CD4-positive, alpha-beta T cell (primary cell): Measurements from ENCODE around the gene PTTG1IP2. TPM values are rescaled to one million over a fixed set of nuclear protein-coding genes. Genes with fewer than 3 reads are reported as not detected.

Source experiments
- ATAC-seq: fragments of 200-7000 bp; cut with Tn5 transposase; one replicate; pipeline ENCODE4 v1.10.0; 2022; ENCODE audit warnings: mild to moderate bottlenecking; ENCODE audit not compliant: poor library complexity
- CTCF ChIA-PET: fragments of 350-600 bp; sonication (Branson Sonifier 250); formaldehyde crosslinking; loops from one replicate; lab custom pipeline; 2021; ENCODE audit warnings: antibody characterized with exemption, inconsistent platforms; lab: Charles Lee
- POLR2A ChIA-PET: fragments of 350-600 bp; sonication (Branson Sonifier 250); formaldehyde crosslinking; loops from one replicate; lab custom pipeline; 2021; ENCODE audit warnings: antibody characterized with exemption, inconsistent platforms; lab: Charles Lee
- DNase-seq, 14 experiments: peaks; one replicate each; pipeline ENCODE4 v3.0.0-alpha.2; 2013 to 2020; ENCODE audit warnings: mixed read lengths in 2 of 14
- H3K27ac ChIP-seq, 2 donors: one replicate each; pipeline versions ENCODE4 v1.5.1 to v1.7.0; 2013; ENCODE audit warnings: low read length in 2 of 2, low read depth in 1 of 2, mild to moderate bottlenecking in 1 of 2
- H3K27me3 ChIP-seq, 2 experiments: 1 replicate in 1 of 2; 2 replicates in 1 of 2; pipeline versions ENCODE4 v1.6.1 to v1.7.0; 2013; ENCODE audit warnings: low read length in 2 of 2, control low read depth in 1 of 2, mild to moderate bottlenecking in 1 of 2, moderate library complexity in 1 of 2; ENCODE audit not compliant: insufficient read depth in 2 of 2, control insufficient read depth in 1 of 2
- H3K36me3 ChIP-seq: one replicate; pipeline ENCODE4 v1.6.1; 2013; ENCODE audit warnings: low read length, control low read depth; ENCODE audit not compliant: insufficient read depth
- H3K4me1 ChIP-seq: one replicate; pipeline ENCODE4 v1.6.1; 2013; ENCODE audit warnings: low read length, control low read depth; ENCODE audit not compliant: insufficient read depth
- H3K4me3 ChIP-seq: one replicate; pipeline ENCODE4 v1.5.1; 2013; ENCODE audit warnings: mild to moderate bottlenecking, low read length, moderate library complexity
- H3K9me3 ChIP-seq, 2 experiments: 1 replicate in 1 of 2; 2 replicates in 1 of 2; pipeline versions ENCODE4 v1.6.1 to v1.7.0; 2013; ENCODE audit warnings: low read length in 2 of 2, mild to moderate bottlenecking in 2 of 2, control low read depth in 1 of 2, moderate library complexity in 1 of 2; ENCODE audit not compliant: control insufficient read depth in 1 of 2, insufficient read depth in 1 of 2
- H3K27ac Mint-ChIP-seq: one replicate; pipeline ENCODE4 v1.8.0; 2020; ENCODE audit warnings: mixed read lengths
- H3K27me3 Mint-ChIP-seq: one replicate; pipeline ENCODE4 v1.8.0; 2021; ENCODE audit warnings: mixed read lengths
- H3K36me3 Mint-ChIP-seq: one replicate; pipeline ENCODE4 v1.8.0; 2021; ENCODE audit warnings: low read depth, mixed read lengths
- H3K4me1 Mint-ChIP-seq: one replicate; pipeline ENCODE4 v1.8.0; 2021; ENCODE audit warnings: low read depth, mixed read lengths
- H3K4me3 Mint-ChIP-seq: one replicate; pipeline ENCODE4 v1.8.0; 2020; ENCODE audit warnings: mild to moderate bottlenecking, mixed read lengths
- H3K9me3 Mint-ChIP-seq: one replicate; pipeline ENCODE4 v1.8.0; 2020; ENCODE audit warnings: mixed read lengths
- intact Hi-C, 2 experiments: fragments of 100-400 bp; cut with DNase I in 1 of 2; cut with micrococcal nuclease in 1 of 2; formaldehyde crosslinking; loops; one replicate each; pipeline versions ENCODE4 v1.15.1 to v1.9.0; 2023 to 2025; cut with DNase I, micrococcal nuclease
- total RNA-seq, 174 experiments: library from RNA in 2 of 174; stranded (reverse) in 2 of 174; gene quantifications; one replicate each; pipeline ENCODE4 v1.2.3 and lab custom pipeline; 2021 to 2026
- TF ChIP-seq, protein P1 (sequence below): fragments of 200-600 bp; IDR thresholded peaks from one replicate; pipeline ENCODE4 v1.8.0; 2022; ENCODE audit warnings: antibody characterized with exemption, mild to moderate bottlenecking

PTTG1IP2 gene
- total RNA-seq, 2 experiments from 2014 or later: not detected

DNA sequence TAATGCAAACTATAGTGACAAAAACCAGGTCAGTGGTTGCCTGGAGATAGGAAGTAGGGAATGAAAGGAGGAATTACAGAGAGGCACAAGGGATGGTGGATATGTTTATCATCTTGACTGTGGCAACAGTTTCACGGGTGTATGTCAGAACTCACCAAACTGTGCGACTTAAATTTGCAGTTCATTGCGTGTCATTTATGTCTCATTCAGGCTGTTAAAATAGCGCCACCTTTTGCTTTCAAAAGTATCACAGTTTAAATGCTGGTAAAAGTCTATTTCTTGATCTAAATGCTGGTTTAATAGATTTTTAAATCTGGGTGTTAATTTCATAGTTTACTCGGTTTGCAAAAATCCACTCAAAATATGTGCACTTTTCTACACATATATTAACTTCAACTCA, 51.0 kb downstream of the PTTG1IP2 start:
- H3K9me3 ChIP-seq: no peaks in the 10 kb centered on the region
- no peak for ATAC-seq
- ChIA-PET CTCF (no interaction called here), POLR2A (no interaction called here)
- H3K27me3 ChIP-seq: no peaks in the 10 kb centered on the region
- Mint-ChIP-seq H3K4me3 (no peak overlapping the region), H3K9me3 (no peaks in the 10 kb centered on the region), H3K27me3 (peaks cover 5% of the 10 kb centered on the region), H3K27ac (no peak overlapping the region), H3K4me1 (no peaks in the 10 kb centered on the region), H3K36me3 (no peaks in the 10 kb centered on the region)
- DNase-seq: no peak
- H3K27ac ChIP-seq: no peak overlapping the region
- TF ChIP-seq, protein P1, sequence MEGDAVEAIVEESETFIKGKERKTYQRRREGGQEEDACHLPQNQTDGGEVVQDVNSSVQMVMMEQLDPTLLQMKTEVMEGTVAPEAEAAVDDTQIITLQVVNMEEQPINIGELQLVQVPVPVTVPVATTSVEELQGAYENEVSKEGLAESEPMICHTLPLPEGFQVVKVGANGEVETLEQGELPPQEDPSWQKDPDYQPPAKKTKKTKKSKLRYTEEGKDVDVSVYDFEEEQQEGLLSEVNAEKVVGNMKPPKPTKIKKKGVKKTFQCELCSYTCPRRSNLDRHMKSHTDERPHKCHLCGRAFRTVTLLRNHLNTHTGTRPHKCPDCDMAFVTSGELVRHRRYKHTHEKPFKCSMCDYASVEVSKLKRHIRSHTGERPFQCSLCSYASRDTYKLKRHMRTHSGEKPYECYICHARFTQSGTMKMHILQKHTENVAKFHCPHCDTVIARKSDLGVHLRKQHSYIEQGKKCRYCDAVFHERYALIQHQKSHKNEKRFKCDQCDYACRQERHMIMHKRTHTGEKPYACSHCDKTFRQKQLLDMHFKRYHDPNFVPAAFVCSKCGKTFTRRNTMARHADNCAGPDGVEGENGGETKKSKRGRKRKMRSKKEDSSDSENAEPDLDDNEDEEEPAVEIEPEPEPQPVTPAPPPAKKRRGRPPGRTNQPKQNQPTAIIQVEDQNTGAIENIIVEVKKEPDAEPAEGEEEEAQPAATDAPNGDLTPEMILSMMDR: no peak
- H3K4me3 ChIP-seq: no peak overlapping the region
- no peaks in the 10 kb centered on the region for H3K4me1 ChIP-seq
- no peaks in the 10 kb centered on the region for H3K36me3 ChIP-seq
- intact Hi-C loops: no loop called here

DNA sequence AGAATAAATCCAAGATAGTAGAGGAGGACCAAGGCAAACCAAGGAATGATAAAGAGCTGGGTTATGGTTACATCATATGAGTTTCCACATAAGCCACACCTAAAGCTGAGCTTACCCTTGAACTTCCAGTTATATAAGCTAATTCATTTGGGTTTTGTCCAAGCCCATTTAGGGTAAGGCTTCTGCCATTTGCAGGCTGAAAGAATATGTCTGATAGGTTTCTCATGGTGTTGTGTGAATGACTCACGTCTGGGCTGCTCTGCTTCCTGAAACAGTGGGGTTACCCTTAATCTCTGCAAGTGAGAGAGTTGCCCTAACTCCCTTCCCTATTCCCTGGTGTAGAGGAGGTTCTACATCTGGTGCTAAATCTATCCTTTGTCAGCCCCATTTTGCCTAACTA, 60.8 kb downstream of the PTTG1IP2 start:
- Mint-ChIP-seq H3K36me3 (no peaks in the 10 kb centered on the region), H3K27me3 (peaks cover 15% of the 10 kb centered on the region), H3K4me1 (no peaks in the 10 kb centered on the region), H3K27ac (no peak overlapping the region), H3K4me3 (no peak overlapping the region), H3K9me3 (peaks cover 2% of the 10 kb centered on the region)
- DNase-seq: peak in 2 of 14 experiments; percentile 16 to 53
- Histone ChIP-seq H3K27ac (no peak overlapping the region), H3K9me3 (no peaks in the 10 kb centered on the region), H3K4me3 (no peak overlapping the region), H3K27me3 (peaks cover 0 to 4% of the 10 kb centered on the region in 2 experiments), H3K4me1 (no peaks in the 10 kb centered on the region), H3K36me3 (no peaks in the 10 kb centered on the region)
- POLR2A ChIA-PET: no interaction called here
- no peak for ATAC-seq
- intact Hi-C loops: no loop called here
- CTCF ChIA-PET: no interaction called here
- TF ChIP-seq, protein P1: no peak

DNA sequence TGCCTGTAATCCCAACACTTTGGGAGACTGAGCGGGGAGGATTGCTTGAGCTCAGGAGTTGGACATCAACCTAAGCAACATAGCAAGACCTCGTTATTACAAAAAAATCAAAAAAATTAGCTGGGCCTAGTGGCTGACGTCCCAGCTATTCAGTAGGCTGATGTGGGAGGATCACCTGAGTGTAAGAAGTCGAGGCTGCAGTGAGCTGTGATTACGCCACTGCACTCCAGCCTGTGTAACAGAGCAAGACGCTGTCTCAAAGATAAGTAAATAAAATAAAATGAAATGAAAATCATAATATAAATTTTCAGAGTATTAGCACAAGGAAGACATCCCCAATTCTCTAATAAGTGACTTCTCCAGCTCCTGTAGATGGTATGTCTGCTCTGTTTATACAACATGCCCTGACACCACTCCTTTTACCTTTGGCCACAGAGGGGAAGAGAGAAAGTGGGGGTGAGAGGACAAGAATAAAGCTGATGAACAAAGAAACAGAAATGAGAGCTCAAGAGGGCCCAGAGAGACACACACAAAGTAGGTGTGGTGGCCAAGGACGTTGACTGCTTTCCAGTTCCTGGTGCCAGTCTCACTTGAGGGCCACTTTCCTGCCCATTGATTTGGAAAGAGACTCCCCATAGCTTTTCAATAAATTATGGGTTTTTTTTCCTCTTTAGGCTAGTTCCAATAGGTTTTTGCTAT, 62.9 kb downstream of the PTTG1IP2 start:
- Mint-ChIP-seq H3K36me3 (no peaks in the 10 kb centered on the region), H3K27ac (no peak overlapping the region), H3K27me3 (peaks cover 10% of the 10 kb centered on the region), H3K4me3 (no peak overlapping the region), H3K4me1 (no peaks in the 10 kb centered on the region), H3K9me3 (no peaks in the 10 kb centered on the region)
- Histone ChIP-seq H3K36me3 (no peaks in the 10 kb centered on the region), H3K27me3 (peaks cover 0 to 4% of the 10 kb centered on the region in 2 experiments), H3K27ac (no peak overlapping the region), H3K9me3 (no peaks in the 10 kb centered on the region), H3K4me3 (no peak overlapping the region), H3K4me1 (no peaks in the 10 kb centered on the region)
- POLR2A ChIA-PET: no interaction called here
- TF ChIP-seq, protein P1: no peak
- DNase-seq (no peak), ATAC-seq (no peak)
- CTCF ChIA-PET: no interaction called here
- intact Hi-C loops: no loop called here
